H1 (cell line): ENCODE data around the gene AGAP3. TPM values are rescaled to one million over a fixed set of nuclear protein-coding genes. Genes with fewer than 3 reads are reported as not detected.

ENCODE experiments used
- CTCF ChIA-PET: fragments of 300-600 bp; sonication (Branson Sonifier 250); formaldehyde crosslinking; loops from one replicate; lab custom pipeline; 2021; ENCODE audit not compliant: partially characterized antibody; lab: Charles Lee
- POLR2A ChIA-PET: fragments of 300-600 bp; sonication (Branson Sonifier 250); formaldehyde crosslinking; loops from one replicate; lab custom pipeline; 2021; ENCODE audit warnings: inconsistent platforms; ENCODE audit not compliant: partially characterized antibody; lab: Charles Lee
- DNase-seq, 2 experiments: peaks; one replicate each; pipeline versions ENCODE4 v3.0.0 to v3.0.0-alpha.2; 2010 to 2022; ENCODE audit warnings: low spot score in 2 of 2, low read depth in 1 of 2, mixed read lengths in 1 of 2
- FAIRE-seq: peaks from 2 replicates; lab custom pipeline; 2011; peaks lifted over from hg19 to GRCh38; lab: Jason Lieb, UNC
- H2AFZ ChIP-seq: 2 replicates; pipeline ENCODE4 v1.8.1; 2012; ENCODE audit warnings: low read length, inconsistent platforms
- H2AK5ac ChIP-seq: 2 replicates; pipeline ENCODE4 v1.6.1; 2013; ENCODE audit warnings: low read depth, low read length
- H2BK120ac ChIP-seq: replicated peaks from 2 replicates; pipeline ENCODE3; 2013; ENCODE audit warnings: low read depth, low read length, inconsistent platforms
- H2BK12ac ChIP-seq: 2 replicates; pipeline ENCODE4 v1.6.1; 2013; ENCODE audit warnings: low read depth, low read length
- H2BK15ac ChIP-seq: 2 replicates; pipeline ENCODE4 v1.6.1; 2013; ENCODE audit warnings: low read length
- H2BK20ac ChIP-seq: 2 replicates; pipeline ENCODE4 v1.6.1; 2013; ENCODE audit warnings: low read length
- H2BK5ac ChIP-seq: 2 replicates; pipeline ENCODE4 v1.6.1; 2013; ENCODE audit warnings: low read depth, low read length
- H3K14ac ChIP-seq: 2 replicates; pipeline ENCODE4 v1.6.1; 2013; ENCODE audit warnings: inconsistent platforms; ENCODE audit not compliant: insufficient read length
- H3K18ac ChIP-seq: 2 replicates; pipeline ENCODE4 v1.6.1; 2013; ENCODE audit warnings: low read length; ENCODE audit errors: extremely low read depth
- H3K23ac ChIP-seq: 2 replicates; pipeline ENCODE4 v1.6.1; 2013; ENCODE audit warnings: inconsistent platforms; ENCODE audit not compliant: insufficient read length
- H3K23me2 ChIP-seq: 2 replicates; pipeline ENCODE4 v1.6.1; 2013; ENCODE audit warnings: low read depth, low read length
- H3K27ac ChIP-seq: 2 replicates; pipeline ENCODE4 v1.6.1; 2011; ENCODE audit warnings: low read depth, low read length, inconsistent platforms
- H3K27me3 ChIP-seq, 4 experiments: replicated peaks in 1 of 4; 1 replicate in 1 of 4; 2 replicates in 3 of 4; pipeline versions ENCODE4 v1.6.1 to v1.8.1; 2011 to 2013; ENCODE audit warnings: low read length in 3 of 4, mild to moderate bottlenecking in 3 of 4, inconsistent platforms in 2 of 4, mixed read lengths in 2 of 4, moderate library complexity in 1 of 4; ENCODE audit not compliant: control insufficient read depth in 3 of 4, insufficient read depth in 3 of 4; ENCODE audit errors: extremely low read depth in 1 of 4
- H3K36me3 ChIP-seq, 4 experiments: 2 replicates each; pipeline versions ENCODE4 v1.6.1 to v1.8.1; 2011 to 2013; ENCODE audit warnings: mild to moderate bottlenecking in 4 of 4, low read length in 3 of 4, moderate library complexity in 2 of 4, control low read depth in 1 of 4, inconsistent platforms in 1 of 4; ENCODE audit not compliant: insufficient read depth in 4 of 4, control insufficient read depth in 2 of 4
- H3K4ac ChIP-seq: replicated peaks from 2 replicates; pipeline ENCODE3; 2013; ENCODE audit warnings: low read length, low read depth, mixed read lengths, inconsistent platforms; ENCODE audit not compliant: insufficient read length
- H3K4me1 ChIP-seq, 4 experiments: replicated peaks in 1 of 4; 1 replicate in 1 of 4; 2 replicates in 3 of 4; pipeline versions ENCODE4 v1.6.1 to v1.8.1; 2011 to 2013; ENCODE audit warnings: low read length in 3 of 4, inconsistent platforms in 2 of 4, mixed read lengths in 1 of 4; ENCODE audit not compliant: insufficient read depth in 4 of 4, control insufficient read depth in 3 of 4
- H3K4me2 ChIP-seq, 2 experiments: 2 replicates each; pipeline versions ENCODE4 v1.6.1 to v1.8.1; 2011 to 2013; ENCODE audit warnings: low read depth in 2 of 2, low read length in 2 of 2, control low read depth in 1 of 2, inconsistent platforms in 1 of 2, mild to moderate bottlenecking in 1 of 2; ENCODE audit not compliant: insufficient read depth in 1 of 2
- H3K4me3 ChIP-seq, 4 experiments: fragments of 200-600, 300-600 bp in 1 of 4; sonication (generic), shearing (Covaris generic), sonication (Bioruptor Twin) in 1 of 4; 2 replicates each; pipeline versions ENCODE4 v1.5.1 to v1.8.1; 2011 to 2016; ENCODE audit warnings: low read length in 4 of 4, low read depth in 3 of 4, control low read depth in 2 of 4, inconsistent platforms in 2 of 4, mild to moderate bottlenecking in 2 of 4, mixed read lengths in 1 of 4, moderate library complexity in 1 of 4; ENCODE audit not compliant: insufficient read depth in 2 of 4; ENCODE audit errors: extremely low read depth in 1 of 4
- H3K56ac ChIP-seq: replicated peaks from 2 replicates; pipeline ENCODE3; 2013; ENCODE audit warnings: low read depth, mild to moderate bottlenecking, mixed read lengths, low read length, inconsistent platforms; ENCODE audit not compliant: insufficient read length
- H3K79me1 ChIP-seq: 2 replicates; pipeline ENCODE4 v1.6.1; 2013; ENCODE audit warnings: low read depth, low read length, control low read depth
- H3K79me2 ChIP-seq, 2 experiments: 2 replicates each; pipeline versions ENCODE4 v1.6.1 to v1.8.1; 2012 to 2013; ENCODE audit warnings: low read length in 2 of 2, mild to moderate bottlenecking in 2 of 2, inconsistent platforms in 1 of 2; ENCODE audit not compliant: insufficient read depth in 2 of 2, control insufficient read depth in 1 of 2
- H3K9ac ChIP-seq, 4 experiments: replicated peaks in 1 of 4; 1 replicate in 1 of 4; 2 replicates in 3 of 4; pipeline versions ENCODE4 v1.6.1 to v1.8.1; 2011 to 2013; ENCODE audit warnings: low read depth in 3 of 4, low read length in 3 of 4, control low read depth in 2 of 4, mild to moderate bottlenecking in 2 of 4, moderate library complexity in 2 of 4, inconsistent platforms in 1 of 4; ENCODE audit errors: extremely low read depth in 1 of 4
- H3K9me3 ChIP-seq, 2 experiments: 2 replicates each; pipeline versions ENCODE4 v1.6.1 to v1.8.1; 2012 to 2013; ENCODE audit warnings: mild to moderate bottlenecking in 2 of 2, moderate library complexity in 2 of 2, control low read depth in 1 of 2, inconsistent platforms in 1 of 2, low read depth in 1 of 2, low read length in 1 of 2, mixed read lengths in 1 of 2; ENCODE audit not compliant: insufficient read depth in 2 of 2
- H4K20me1 ChIP-seq, 2 experiments: replicated peaks in 1 of 2; 2 replicates each; pipeline versions ENCODE3 to v1.8.1; 2011 to 2013; ENCODE audit warnings: inconsistent platforms in 2 of 2, low read length in 2 of 2, mild to moderate bottlenecking in 1 of 2; ENCODE audit not compliant: insufficient read depth in 2 of 2, control insufficient read depth in 1 of 2
- H4K5ac ChIP-seq: 2 replicates; pipeline ENCODE4 v1.6.1; 2013; ENCODE audit warnings: low read length, low read depth, mixed read lengths, inconsistent platforms; ENCODE audit not compliant: insufficient read length
- H4K8ac ChIP-seq: 2 replicates; pipeline ENCODE4 v1.8.0; 2013; ENCODE audit warnings: mild to moderate bottlenecking, moderate library complexity, low read length, inconsistent platforms; ENCODE audit not compliant: insufficient read depth; ENCODE audit errors: extremely low read depth
- H4K91ac ChIP-seq: replicated peaks from 2 replicates; pipeline ENCODE3; 2013; ENCODE audit warnings: low read length, mixed read lengths, inconsistent platforms; ENCODE audit not compliant: insufficient read length
- KDM1A ChIP-seq: fragments of 200-600, 300-600 bp; sonication (generic); IDR thresholded peaks from 2 replicates; pipeline ENCODE4 v1.7.1; 2016; ENCODE audit warnings: mild to moderate bottlenecking, low read length, borderline replicate concordance
- KDM5A ChIP-seq: fragments of 200-600 bp; IDR thresholded peaks from 2 replicates; pipeline ENCODE4 v1.7.1; 2012; ENCODE audit warnings: mild to moderate bottlenecking, low read length, inconsistent platforms, mixed read lengths
- MAFK ChIP-seq: IDR thresholded peaks from 2 replicates; pipeline ENCODE4 v1.6.1; 2012; ENCODE audit warnings: low read depth, mild to moderate bottlenecking, improper control_type of control experiment, low read length
- NRF1 ChIP-seq: IDR thresholded peaks from 2 replicates; pipeline ENCODE4 v1.6.1; 2011; ENCODE audit warnings: mild to moderate bottlenecking, low read depth, low read length, improper control_type of control experiment
- POU5F1 ChIP-seq: IDR thresholded peaks from 2 replicates; pipeline ENCODE4 v1.6.1; 2011; ENCODE audit warnings: low read depth, mild to moderate bottlenecking, low read length, moderate library complexity
- RBBP5 ChIP-seq: IDR thresholded peaks from 2 replicates; pipeline ENCODE4 v1.7.1; 2012; ENCODE audit warnings: low read depth, mild to moderate bottlenecking, inconsistent platforms, low read length, moderate library complexity, borderline replicate concordance
- RNF2 ChIP-seq: fragments of 200-900, 300-1000 bp; sonication (generic); IDR thresholded peaks from 2 replicates; pipeline ENCODE4 v1.7.1; 2016; ENCODE audit warnings: borderline replicate concordance, low read depth, mild to moderate bottlenecking, antibody characterized with exemption, low read length; ENCODE audit not compliant: poor library complexity, severe bottlenecking; ENCODE audit errors: missing control alignments
- WGBS, 2 experiments: shearing (Covaris generic) in 1 of 2; methylation state at CpG; one replicate each; pipeline versions ENCODE4 v1.1.6 to v1.1.7; 2013 to 2015; ENCODE audit warnings: low lambda C conversion rate in 2 of 2, mixed read lengths in 2 of 2, inconsistent platforms in 1 of 2, low coverage in 1 of 2, missing lambda C conversion rate in 1 of 2; ENCODE audit not compliant: insufficient replicate concordance in 2 of 2, insufficient coverage in 1 of 2, insufficient read length in 1 of 2; ENCODE audit errors: extremely low coverage in 1 of 2, missing lambda C conversion rate in 1 of 2; 5-methylcytosine and 5-hydroxymethylcytosine counted together
- polyA plus RNA-seq, 7 experiments: library from polyadenylated mRNA; depleted of rRNA in 3 of 7; stranded (reverse) in 5 of 7; unstranded in 2 of 7; fragments of >200 nt in 5 of 7; fragments of 200-250 nt in 2 of 7; gene quantifications; 1 replicate in 5 of 7; 2 replicates in 1 of 7; 4 replicates in 1 of 7; pipeline versions ENCODE4 v1.2.1 to v1.2.3, GENCODE V29; 2011 to 2013; ENCODE audit warnings: missing spikeins in 2 of 7, mixed read lengths in 2 of 7
- total RNA-seq: library from RNA; stranded (reverse); fragmentation: NEBNext Ultra II Directional; extraction: Animal tissue kit (Norgen Biotek cat#: 25700); gene quantifications from 2 replicates; pipeline ENCODE4 v1.2.1, GENCODE V29; 2021
- TF ChIP-seq, protein P1 (sequence below): IDR thresholded peaks from 2 replicates; pipeline ENCODE4 v1.6.1; 2011; ENCODE audit warnings: low read length, improper control_type of control experiment

AGAP3 gene
- total and polyA plus RNA-seq, 2 of the 8 experiments (the other 6 are each of a cell fraction or from before 2014, with no cell fraction given): 66.4 to 120 TPM

DNA sequence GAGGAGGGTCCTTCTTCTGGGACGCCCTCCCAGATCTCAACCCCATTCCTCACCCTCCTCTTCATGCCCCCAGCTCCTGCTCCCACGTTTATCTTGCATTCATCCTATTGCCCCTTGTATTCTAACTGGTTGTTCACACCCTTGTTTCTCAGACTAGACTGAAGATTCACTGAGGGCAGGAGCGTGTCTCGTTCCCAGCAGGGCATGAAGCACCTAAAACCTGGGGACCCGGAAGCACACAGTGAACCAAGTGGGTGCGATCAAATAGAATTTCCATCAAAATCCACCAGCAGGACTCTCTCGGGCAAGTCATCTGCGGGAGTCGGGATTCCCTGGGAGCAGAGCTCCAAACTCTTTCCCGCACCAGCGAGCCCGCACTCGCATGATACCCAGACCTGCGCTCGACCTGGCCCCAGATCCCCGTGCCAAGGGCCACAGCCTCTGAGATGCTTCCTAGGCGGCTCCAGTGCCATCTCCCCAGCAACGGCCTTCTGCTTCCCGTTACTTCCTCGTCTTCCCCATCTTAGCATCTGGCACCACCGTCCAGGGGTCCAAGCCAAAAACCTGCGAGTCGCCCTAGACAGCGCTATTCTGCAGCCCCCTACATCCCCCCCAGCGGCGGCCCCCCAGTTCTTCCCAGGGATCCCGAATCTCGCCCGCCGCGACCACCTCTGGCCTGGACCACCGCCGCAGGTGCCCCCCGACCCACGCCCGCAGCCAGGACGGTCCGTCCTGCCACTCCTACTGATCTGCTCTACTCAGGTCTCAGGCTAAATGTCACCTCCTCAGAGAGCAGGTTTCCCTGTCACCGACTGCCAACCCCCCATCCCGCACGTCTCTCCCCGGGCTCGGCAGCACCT is 87.3 kb downstream of the AGAP3 start:
- FAIRE-seq (no peak), DNase-seq (no peak)
- Histone ChIP-seq H2AK5ac (no peak overlapping the region), H4K8ac (no peak overlapping the region), H3K4me2 (no peak overlapping the region), H3K4ac (no peak overlapping the region), H3K27ac (no peak overlapping the region), H3K79me2 (no peaks in the 10 kb centered on the region), H4K20me1 (no peaks in the 10 kb centered on the region), H3K9me3 (peaks cover 1 to 14% of the 10 kb centered on the region in 2 experiments; a peak in 2 of 4 replicates), H3K27me3 (peaks cover 21 to 57% (median 46%) of the 10 kb centered on the region in 4 experiments), H3K4me3 (no peak overlapping the region), H3K56ac (no peak overlapping the region), H3K18ac (no peak overlapping the region), H2BK20ac (no peak overlapping the region), H3K4me1 (no peaks in the 10 kb centered on the region; a peak in 1 of 7 replicates), H3K14ac (no peak overlapping the region), H3K23ac (no peak overlapping the region), H2BK12ac (no peak overlapping the region), H2BK15ac (no peak overlapping the region), H2BK5ac (no peak overlapping the region), H4K91ac (no peak overlapping the region), H3K23me2 (no peaks in the 10 kb centered on the region), H4K5ac (no peak overlapping the region), H2BK120ac (no peak overlapping the region), H3K36me3 (peaks cover 0 to 6% (median 0%) of the 10 kb centered on the region in 4 experiments; a peak in 1 of 8 replicates), H3K79me1 (no peaks in the 10 kb centered on the region), H3K9ac (no peak overlapping the region), H2AFZ (no peak overlapping the region)
- WGBS, 2 experiments: 91% methylated on average over 32 of the region's 43 CpGs; no CpG with 5 or more reads in 1 of the 2 experiments
- TF ChIP-seq, protein P1, sequence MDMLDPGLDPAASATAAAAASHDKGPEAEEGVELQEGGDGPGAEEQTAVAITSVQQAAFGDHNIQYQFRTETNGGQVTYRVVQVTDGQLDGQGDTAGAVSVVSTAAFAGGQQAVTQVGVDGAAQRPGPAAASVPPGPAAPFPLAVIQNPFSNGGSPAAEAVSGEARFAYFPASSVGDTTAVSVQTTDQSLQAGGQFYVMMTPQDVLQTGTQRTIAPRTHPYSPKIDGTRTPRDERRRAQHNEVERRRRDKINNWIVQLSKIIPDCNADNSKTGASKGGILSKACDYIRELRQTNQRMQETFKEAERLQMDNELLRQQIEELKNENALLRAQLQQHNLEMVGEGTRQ: no peak
- TF ChIP-seq RBBP5: no peak
- TF ChIP-seq RNF2: no peak
- TF ChIP-seq KDM5A: no peak
- no peak for TF ChIP-seq POU5F1
- no peak for TF ChIP-seq KDM1A
- TF ChIP-seq NRF1: no peak
- no peak for TF ChIP-seq MAFK
- POLR2A ChIA-PET: interaction anchor here (0.7 kb wide), 1 partner anchor 54 kb away, joined by 3 read pairs; the partner anchor contains the start of gene ABCF2
- CTCF ChIA-PET: interaction anchor here (0.6 to 7.4 kb wide), 9 partner anchors 23 to 155 kb away, joined by 3 to 52 read pairs (median 3); no protein-coding TSS in a partner anchor
